Stimulated activated naive CD4-positive, alpha-beta T cell treated with Interleukin-2 at 50 U/mL for 16 hours (primary cell): ENCODE data around the gene LILRB4.
"Not testable (repeated sequence)": the region's sequence is repeated elsewhere in the genome, so short reads cannot be mapped to it uniquely, and the experiment has no call there.

Experiments
- DNase-seq: peaks from one replicate; lab custom pipeline; 2025; lab: John Stamatoyannopoulos, UW

LILRB4 gene

DNA sequence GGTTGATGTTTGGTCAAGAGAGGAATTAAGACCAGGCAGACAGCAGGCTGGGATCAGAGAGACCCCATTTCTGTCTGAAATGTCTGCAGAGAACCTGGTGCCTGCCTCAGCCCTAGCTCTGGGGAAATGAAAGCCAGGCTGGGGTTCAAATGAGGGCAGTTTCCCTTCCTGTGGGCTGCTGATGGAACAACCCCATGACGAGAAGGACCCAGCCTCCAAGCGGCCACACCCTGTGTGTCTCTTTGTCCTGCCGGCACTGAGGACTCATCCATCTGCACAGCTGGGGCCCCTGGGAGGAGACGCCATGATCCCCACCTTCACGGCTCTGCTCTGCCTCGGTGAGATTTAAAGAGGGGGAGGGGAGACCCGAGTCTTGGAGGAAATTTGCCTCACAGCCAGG is at the start of gene LILRB4:
Gene LILRB4 (plus strand): TSS at position 256 of the 400 bp plus-strand sequence. CDS start 49 bp downstream, at position 305.
- DNase-seq: no peak

DNA sequence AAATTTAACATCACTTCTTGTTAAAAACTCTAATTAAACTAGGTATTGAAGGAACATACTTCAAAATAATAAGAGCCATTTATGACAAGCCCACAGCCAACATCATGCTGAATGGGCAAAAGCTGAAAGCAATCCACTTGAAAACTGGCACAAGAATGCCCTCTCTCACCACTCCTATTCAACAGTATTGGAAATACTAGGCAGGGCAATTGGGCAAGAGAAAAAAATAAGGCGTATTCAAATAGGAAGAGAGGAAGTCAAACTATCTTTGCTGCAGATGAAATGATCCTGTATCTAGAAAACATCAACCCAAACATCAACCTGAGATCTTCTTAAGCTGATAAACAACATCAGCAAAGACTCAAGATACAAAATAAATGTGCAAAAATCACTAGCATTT is 48.1 kb upstream of the LILRB4 start:
- DNase-seq: no peak

DNA sequence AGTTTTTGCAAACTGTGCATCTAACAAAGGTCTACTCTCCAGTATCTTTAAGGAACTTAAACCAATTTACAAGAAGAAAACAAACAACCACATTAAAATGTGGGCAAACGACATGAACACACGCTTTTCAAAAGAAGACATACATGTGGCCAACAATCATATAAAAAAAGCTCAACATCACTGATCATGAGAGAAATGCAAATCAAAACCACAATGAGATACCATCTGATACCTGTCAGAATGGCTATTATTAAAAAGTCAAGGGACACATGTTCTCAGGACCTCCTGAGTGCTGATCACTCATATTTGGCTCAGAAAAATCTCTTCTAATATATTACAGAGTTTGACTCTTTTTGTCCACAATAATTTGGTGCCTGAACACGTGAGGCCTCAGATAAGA is 46.7 kb upstream of the LILRB4 start:
- no peak for DNase-seq

DNA sequence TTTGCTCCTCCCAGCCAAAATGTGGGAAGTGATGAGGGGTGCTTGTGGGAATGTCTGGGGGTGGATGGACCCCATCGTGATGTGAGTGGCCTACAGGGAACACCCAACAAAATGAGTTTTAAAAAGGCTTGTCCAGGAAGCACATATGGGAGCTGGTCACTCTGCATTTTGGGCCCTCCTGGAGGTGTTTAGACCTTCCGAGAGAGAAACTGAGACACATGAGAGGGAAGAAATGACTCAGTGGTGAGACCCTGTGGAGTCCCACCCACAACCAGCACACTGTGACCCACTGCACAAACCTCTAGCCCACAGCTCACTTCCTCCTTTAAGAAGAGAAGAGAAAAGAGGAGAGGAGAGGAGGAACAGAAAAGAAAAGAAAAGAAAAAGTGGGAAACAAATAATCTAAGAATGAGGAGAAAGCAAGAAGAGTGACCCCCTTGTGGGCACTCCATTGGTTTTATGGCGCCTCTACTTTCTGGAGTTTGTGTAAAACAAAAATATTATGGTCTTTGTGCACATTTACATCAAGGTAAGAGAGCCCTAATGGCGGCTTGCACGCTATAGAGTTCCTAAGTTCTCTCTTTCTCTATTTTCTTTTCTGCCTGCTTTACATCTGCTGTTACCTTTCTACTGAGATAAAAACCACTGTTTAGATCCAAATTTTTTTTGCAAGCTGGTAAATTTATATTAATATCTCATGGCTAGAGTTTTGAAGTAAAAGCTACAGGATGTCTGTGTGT is 45.8 kb upstream of the LILRB4 start:
- no peak for DNase-seq

DNA sequence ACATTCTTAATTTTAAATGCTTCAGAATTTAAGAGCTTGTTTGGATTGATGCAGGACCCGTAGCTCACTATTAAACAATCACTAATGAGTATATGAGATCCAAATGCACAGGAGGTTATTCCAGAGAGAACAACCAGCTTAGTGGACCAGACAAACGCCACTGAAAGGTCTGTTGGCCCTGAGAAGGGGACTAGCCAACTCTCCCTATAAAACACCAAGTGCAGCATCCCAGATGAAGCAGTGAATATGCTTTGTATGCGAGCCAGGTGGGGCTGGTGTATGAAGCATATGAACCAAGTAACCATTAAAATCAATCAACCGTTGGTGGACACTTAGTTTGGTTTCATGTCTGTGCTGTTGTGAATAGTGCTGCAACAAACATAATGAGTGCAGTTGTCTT is 42.3 kb upstream of the LILRB4 start:
- no peak for DNase-seq

DNA sequence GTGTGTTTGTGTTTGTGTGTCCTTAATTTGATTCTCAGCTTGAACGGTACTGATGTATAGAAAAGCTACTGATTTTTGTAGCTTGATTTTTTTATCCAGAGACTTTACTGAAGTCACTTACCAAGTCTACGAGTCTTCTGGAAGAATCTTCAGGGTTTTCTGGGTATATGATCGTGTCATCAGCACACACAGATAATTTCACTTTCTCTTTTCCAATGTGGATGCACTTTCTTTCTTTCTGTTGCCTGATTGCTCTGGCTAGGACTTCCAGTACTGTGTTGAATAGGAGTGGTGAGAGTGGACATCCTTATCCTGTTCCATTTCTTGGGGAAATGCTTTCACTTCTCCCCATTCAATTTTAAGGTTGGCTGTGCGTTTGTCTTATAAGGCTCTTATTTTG is 40.4 kb upstream of the LILRB4 start:
- DNase-seq: no peak

DNA sequence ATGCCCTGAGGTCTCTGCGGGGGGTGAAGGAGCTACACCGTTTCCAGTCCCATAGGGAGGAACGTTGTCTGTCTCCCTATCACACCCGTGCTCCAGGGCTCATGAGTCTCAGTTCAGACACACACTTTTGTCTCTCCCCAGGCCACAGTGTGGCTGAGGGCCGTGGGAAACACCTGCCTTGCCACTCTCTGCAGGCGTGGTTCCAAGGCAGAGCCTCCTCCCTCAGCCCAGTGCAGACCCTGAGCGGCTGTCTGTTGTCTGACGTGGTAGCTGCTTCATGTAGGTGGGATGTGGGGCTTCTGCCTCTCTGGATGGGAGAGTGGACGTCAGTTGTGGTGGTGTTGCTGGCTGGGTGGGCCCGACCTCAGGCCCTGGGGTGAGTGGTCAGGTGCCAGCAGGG is 38.6 kb upstream of the LILRB4 start:
- not testable (repeated sequence) for DNase-seq

DNA sequence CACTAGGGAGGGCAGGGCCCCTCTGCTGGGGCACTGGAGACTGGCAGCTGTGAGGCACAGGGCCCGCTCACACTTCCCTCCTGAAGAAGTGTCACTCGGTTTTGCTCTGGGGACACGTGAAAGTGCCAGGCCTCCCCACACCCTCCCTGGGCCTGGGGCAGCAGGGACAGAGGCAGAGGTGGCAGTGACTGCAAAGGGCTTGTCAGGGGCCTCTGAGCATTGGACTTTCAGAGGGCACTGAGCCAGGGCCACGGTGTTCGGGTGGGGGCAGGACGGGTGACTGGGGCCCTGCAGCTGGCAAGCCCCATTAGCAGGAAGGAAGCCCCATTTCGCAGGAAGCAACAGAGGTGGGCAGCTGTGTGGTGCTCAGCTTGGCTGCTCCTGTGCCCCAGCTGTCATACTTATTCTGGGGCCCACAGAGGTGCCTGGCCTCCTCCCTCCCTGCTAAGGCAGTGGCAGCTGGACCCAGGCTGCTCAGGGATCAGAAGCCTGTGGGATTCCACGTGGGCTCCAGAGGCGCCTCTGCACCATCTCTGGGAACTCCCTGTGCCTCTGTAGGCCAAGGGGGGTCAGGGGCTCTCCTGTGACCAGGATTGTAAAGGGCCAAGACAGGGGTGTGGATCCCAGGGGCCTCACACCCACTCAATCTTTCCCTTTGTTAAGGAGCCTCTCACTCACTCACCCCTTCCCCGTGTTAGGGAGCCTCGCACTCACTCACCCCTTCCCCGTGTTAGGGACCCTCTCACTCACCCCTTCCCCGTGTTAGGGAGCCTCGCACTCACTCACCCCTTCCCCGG is 37.7 kb upstream of the LILRB4 start:
- not testable (repeated sequence) for DNase-seq

DNA sequence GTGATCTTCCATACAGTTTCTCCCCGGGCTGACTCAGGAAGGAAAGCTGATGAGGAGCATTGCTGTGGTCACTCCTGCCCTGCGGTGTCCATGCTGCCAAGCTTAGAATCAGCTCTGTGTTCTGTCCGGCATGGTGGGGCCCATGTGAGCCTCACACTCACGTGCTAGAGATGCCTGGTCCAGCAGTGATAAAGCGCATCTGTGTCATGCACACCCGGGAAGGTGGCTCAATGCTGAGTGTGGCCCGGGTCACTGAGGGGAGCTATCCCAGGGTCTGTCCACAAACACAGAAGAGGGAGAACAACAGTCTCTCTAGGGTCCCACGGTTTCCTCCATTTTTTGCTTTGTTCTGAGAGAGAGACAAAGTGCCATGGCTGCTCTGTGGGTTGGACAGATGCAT is 36.0 kb upstream of the LILRB4 start:
- no peak for DNase-seq

DNA sequence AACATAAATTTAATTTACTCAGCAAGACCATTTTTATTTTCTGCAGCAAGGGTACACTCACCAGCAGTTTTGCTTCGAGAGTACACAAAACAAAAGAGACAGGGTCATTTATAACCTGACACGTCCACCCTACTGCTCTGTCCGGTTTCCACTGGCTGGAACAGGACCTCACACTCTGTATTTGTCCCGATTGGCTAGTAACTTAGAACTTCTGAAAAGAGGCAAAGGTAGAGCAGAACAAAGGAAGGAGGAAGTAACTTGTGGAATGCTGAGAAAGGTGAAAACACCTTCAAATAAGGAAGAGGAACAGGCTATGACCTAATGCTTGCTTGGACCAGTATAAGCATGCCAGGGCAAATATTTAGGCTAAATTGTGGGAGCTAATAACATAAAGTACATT is 34.9 kb upstream of the LILRB4 start:
- not testable (repeated sequence) for DNase-seq

DNA sequence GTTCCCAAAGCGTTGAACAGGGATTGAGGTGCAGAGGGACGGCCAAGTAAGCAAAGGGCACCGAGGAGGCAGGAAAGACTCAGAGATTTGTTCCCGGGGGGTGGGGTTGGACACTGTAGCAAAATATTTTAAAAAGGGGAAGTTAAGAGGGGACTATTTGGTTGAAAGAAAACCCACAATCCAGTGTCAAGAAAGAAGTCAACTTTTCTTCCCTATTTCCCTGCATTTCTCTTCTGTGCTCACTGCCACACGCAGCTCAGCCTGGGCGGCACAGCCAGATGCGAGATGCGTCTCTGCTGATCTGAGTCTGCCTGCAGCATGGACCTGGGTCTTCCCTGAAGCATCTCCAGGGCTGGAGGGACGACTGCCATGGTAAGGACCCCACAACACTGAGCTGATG is 32.5 kb upstream of the LILRB4 start, which contains the start of gene LILRB1:
Gene LILRB1 (plus strand): TSS at position 223 of the 400 bp plus-strand sequence. CDS start 590 bp downstream, outside the sequence.
- DNase-seq: not testable (repeated sequence)

DNA sequence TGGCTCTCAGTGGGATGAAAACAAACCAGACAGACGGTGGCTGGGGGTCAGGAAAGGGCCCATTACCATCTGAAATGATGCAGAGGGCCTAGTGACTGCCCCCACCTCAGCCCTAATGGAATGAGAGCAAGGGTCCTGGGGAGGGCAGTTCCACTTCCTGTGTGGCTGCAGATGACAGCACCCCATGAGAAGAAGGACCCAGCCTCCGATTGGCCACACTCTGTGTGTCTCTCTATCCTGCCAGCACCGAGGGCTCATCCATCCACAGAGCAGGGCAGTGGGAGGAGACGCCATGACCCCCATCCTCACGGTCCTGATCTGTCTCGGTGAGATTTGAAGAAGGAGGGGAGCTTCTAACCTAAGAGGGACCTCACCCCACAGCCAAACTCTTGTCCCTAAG is 32.0 kb upstream of the LILRB4 start:
- DNase-seq: no peak

DNA sequence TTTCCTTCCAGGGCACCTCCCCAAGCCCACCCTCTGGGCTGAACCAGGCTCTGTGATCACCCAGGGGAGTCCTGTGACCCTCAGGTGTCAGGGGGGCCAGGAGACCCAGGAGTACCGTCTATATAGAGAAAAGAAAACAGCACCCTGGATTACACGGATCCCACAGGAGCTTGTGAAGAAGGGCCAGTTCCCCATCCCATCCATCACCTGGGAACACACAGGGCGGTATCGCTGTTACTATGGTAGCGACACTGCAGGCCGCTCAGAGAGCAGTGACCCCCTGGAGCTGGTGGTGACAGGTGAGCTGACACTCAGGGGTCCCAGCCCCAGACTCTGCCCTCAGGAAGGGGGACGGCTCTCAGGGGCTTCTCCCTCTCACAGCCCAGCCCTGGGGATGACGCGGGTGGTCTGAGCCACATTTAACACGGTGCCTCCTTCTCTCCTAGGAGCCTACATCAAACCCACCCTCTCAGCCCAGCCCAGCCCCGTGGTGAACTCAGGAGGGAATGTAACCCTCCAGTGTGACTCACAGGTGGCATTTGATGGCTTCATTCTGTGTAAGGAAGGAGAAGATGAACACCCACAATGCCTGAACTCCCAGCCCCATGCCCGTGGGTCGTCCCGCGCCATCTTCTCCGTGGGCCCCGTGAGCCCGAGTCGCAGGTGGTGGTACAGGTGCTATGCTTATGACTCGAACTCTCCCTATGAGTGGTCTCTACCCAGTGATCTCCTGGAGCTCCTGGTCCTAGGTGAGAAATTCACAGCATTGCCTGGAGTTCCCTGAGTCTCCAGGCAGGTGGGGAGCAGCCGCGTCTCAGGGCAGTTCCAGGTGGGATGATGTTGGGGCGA is 31.1 kb upstream of the LILRB4 start:
- DNase-seq: not testable (repeated sequence)

DNA sequence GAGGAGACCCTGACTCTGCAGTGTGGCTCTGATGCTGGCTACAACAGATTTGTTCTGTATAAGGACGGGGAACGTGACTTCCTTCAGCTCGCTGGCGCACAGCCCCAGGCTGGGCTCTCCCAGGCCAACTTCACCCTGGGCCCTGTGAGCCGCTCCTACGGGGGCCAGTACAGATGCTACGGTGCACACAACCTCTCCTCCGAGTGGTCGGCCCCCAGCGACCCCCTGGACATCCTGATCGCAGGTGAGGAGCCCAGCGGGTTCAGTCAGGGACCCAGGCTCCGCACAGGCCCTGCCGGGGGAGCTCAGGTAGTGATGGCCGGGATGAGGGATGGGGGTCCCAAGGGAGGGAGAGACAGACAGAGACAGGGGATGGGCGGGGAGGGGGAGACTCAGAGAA is 30.3 kb upstream of the LILRB4 start:
- not testable (repeated sequence) for DNase-seq

DNA sequence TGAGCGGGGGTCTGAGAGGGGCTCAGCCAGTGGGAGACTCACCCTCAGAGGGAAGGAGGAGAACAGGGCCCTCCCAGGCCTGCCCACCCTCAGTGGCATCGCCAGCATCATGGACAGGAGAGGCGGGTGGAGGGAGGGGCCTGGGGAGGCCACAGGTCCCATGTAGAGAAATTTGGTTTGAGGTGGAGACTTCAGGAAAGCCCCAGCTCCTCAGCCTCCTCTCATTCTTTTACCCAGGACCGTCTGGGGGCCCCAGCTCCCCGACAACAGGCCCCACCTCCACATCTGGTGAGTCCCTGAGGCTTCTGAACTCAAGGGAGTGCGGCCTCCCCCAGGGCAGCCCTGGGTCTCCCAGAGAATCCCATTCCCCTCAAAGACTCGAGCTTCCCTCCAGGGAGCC is 29.4 kb upstream of the LILRB4 start:
- DNase-seq: no peak

DNA sequence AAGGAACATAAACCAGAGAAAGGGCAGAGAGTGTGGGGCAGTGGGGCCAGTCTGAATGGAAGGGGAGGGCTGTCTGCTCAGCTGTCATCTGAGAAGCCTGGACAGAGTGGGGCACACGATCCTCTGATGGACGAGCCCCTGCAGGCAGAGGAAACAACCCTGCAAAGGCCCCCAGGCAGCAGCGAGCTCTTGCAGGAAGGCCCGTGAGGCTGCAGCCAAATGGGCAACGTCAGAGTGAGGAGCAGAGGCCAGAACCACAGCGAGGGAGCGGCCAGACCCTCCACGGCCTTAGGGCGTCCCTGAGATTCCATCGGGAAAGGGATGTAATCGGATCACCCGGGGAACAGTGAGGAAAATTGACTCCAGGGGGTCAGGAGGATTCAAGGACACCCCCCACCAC is 26.7 kb upstream of the LILRB4 start:
- not testable (repeated sequence) for DNase-seq

DNA sequence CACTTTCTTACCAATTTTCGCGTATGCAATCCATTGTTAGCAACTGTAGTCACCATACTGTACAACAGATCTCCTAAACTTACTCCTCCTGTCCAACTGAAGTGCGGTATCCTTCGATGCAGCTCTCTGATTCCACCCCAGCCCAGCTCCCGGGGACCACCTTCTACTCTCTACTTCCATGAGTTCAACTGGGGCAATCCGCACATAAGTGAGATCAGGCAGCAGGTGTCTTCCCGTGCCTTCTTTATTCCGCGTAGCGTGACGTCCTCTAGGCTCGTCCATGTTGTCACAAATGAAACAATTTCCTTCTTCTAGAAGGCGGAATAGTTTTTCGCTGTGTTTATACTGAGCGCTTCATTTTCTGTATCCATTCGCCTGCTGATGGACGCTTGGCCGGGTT is 24.1 kb upstream of the LILRB4 start:
- DNase-seq: no peak

DNA sequence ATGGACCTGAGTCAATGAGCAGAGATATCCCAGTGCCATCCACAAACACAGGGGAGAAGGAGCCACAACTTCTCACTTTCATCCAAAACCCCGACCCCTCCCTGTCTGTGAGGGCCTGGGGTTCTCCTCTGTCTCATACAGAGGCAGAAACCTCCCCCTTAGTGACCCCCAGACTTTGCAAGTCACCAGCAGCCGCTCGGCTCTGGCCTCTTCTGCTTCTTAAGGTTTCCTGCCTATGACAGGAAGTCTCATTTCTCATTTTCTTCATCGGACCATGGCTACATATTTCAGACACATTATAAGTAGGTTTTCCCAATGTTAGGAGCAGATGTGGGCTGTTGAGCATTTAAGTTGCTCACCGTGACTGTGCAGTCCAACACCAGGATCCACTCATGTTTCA is 19.8 kb upstream of the LILRB4 start:
- DNase-seq: not testable (repeated sequence)

DNA sequence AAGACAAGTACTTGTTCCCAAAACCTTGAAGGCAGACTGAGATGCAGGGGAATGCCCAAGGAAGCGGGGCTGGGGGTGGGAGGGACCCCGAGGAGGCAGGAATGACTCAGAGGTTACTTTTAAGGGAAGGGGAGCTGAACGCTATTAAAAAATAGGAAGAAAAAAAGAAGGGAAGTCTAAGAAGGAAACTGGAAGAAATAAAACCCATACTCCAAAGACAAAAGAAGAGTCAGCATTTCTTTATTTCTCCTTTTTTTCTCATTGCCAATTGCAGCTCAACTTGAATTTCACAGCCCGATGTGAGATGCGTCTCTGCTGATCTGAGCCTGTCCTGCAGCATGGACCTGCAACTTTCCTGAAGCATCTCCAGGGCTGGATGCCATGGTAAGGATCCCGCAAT is 19.2 kb upstream of the LILRB4 start:
- DNase-seq: not testable (repeated sequence)

DNA sequence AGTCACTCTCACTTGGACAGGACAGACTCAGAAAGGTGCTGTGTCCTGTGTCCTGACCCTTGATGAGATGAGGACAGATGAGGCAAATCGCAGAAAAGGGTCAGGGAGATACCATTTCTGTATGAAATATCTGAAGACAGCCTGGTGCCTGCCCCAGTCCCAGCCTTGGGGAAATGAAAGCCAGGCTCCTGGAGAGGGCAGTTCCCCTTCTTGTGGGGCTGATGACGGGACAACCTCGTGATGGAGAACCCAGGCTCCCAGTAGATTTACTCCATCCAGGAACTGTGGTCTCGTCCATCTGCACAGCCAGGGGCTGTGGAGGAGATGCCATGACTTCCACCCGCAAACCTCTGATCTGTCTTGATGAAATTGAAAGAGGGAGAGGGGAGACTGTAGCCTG is 18.7 kb upstream of the LILRB4 start:
- DNase-seq: no peak

DNA sequence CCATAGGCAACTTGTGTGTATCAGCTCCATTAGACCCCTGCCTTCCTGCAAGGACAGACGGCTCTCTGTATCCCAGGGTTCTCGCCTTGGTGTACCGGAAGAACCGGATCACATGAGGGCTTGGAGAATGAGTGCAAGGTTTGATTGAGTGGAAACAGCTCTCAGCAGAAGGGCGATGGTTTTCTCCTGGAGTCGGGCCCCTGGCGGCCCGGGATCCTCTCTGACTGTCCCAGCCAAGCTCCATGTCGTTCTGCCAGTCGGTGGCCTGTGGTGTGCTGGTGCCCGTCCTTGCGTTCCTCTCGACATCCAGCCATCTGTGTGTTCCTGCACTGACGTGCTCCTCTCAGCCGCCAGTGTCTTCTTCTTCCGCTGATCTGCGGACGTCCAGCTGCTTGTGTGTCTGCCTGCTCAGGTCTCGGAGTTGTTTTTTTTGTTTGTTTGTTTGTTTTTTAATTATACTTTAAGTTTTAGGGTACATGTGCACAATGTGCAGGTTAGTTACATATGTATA is 16.4 kb upstream of the LILRB4 start:
- no peak for DNase-seq

DNA sequence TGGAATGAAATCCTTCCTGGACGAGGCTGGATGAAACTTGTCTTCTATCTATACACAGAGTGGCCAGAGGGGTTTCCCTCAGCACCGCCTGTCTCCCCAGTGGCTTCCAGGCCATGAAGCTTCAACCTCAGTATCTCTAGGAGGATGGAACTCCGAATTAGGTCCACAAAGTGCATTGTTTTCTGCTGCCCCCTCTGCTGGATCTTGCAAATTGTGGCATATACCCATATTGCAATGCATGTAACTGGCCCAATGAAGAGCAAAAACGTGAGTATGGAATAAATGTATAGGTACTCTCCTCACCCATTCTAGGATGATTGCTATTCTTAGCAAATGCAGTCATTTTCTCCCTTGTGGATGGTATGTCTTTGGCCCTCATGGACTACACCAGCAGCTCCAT is 14.7 kb upstream of the LILRB4 start:
- no peak for DNase-seq
